SK-N-MC (cell line): ENCODE data around the gene DAPK1.

Source experiments
- EZH2 ChIP-seq: fragments of 200-600 bp; sonication (generic); IDR thresholded peaks from one replicate; pipeline ENCODE4 v1.6.1; 2017; ENCODE audit warnings: antibody characterized with exemption
- POLR2AphosphoS5 ChIP-seq: IDR thresholded peaks from 2 replicates; pipeline ENCODE4 v1.6.1; 2012; ENCODE audit warnings: mild to moderate bottlenecking, low read depth, low read length, borderline replicate concordance

GRCh38 chr9:87664153-87665060, 166.7 kb downstream of the DAPK1 start:
- no peak for TF ChIP-seq POLR2AphosphoS5
- no peak for TF ChIP-seq EZH2
